HTERT RPE-1 (cell line): ENCODE measurements around the gene TESK1.
"Not testable (repeated sequence)": the region's sequence is repeated elsewhere in the genome, so short reads cannot be mapped to it uniquely, and the experiment has no call there.

Source experiments
- in situ Hi-C: fragments of 300-500 bp; cut with MboI; formaldehyde crosslinking; loops from 4 replicates; pipeline ENCODE4 v1.14.3; 2020; ENCODE audit warnings: low sequenced_read_pairs

The TESK1 gene

DNA sequence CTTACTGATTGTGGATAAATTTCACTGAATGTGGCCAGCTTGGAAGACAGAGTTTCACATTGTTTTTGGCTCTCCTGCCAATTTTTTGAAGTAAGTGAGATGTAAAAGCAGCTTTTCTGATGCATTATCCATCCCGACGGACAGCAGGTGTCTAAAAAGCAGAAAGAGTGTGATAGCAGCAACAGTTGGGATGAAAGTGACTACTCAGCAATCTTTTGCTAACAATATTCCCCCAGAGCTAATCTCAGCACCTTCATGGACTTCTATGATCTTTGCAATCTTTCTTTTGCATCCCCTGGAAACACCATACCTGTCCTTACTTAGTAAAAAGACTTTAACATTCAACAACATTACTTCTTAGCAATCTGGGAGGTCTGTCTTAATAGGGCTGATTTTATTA is 7.8 kb downstream of the TESK1 start:
- in situ Hi-C loops = no loop called here

DNA sequence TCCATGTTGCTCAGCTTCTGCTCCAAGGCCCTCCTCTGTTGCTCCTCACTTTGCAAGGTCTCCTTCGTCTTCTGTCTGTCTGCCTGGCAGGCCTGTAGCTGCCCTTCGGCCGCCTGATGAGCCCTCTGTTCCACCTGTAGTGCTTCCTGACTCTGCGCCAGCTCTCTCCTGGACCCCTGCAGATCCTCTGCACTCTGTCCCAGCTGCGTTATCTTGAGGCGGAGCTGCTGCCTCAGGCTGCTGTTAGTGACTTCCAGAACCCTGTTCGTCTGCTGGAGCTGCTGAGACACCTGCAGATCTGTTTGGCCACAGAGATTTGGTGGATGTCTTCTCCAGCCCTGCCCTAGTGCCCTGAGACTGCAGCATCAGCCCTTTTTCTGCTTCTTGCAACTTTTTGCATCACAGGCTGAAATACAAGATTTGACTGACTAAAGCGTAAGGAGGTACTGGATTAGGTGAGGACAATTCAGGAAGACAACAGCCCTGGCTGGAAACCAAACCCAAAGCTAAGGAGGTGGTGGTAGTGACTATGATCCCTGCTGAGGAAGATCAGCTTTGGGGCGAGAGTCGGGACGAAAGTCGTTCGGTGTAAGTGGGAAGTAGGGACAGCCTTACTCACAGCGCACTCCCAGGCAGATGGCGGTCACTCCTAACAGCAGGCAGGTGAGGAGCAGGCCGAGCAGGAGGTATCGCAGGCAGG is 11.1 kb downstream of the TESK1 start:
- in situ Hi-C loops = no loop called here

DNA sequence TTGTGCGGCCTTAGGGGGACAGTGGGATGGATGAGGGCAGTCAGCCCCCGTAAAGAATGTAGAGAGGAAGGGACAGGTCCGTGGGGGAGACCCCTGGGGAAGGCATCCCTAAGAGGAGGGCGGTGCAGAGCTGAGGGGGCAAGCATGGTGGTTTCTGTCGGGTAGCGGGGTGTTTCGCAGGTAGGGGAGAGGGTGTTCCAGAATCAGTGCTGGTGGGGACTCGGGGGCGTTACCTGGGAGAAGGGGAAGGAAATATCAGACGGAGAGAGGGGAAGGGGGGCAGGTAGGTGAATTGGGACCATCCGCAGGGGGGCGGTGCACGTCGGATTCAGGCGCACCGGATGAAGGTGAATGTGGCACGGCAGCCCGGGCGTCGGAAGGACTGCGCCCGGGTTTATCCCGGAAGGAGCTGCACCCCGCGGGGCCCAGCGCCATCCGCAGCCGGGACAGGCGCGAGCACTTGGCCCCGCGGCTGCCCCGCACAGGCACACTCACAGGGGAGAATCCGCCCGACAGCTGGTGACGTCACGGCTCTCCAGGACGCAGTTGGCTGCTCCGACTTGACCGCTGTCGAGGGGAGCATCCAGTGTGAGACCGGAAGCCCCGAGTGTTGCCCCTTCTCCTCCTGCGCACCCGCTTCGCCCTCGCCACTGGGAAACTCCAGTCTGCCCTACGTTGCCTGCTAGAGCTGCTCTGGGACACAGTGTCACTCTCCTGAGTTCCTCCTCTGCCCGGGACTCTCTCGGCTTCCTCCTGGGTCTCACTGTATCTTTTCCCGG is 11.8 kb downstream of the TESK1 start:
- in situ Hi-C loops = no loop called here

DNA sequence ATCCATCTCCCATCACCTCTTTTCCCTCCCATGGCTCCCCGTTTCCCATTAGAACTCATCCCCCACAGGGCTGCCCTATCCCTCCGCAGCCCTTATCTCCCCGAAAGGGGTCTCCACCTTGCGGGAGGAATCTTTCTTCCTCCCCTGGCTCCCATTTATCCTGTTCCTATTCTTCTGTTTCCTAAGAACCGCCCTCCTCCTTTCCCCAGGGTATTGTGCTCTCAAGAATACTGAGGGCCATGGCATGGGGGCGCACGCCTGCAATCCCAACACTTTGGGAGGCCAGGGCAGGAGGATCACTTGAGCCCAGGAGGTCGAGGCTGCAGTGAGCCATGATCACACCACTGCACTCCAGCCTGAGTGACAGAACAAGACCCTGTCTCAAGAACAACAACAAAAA is 12.5 kb downstream of the TESK1 start:
- in situ Hi-C loops = no loop called here

DNA sequence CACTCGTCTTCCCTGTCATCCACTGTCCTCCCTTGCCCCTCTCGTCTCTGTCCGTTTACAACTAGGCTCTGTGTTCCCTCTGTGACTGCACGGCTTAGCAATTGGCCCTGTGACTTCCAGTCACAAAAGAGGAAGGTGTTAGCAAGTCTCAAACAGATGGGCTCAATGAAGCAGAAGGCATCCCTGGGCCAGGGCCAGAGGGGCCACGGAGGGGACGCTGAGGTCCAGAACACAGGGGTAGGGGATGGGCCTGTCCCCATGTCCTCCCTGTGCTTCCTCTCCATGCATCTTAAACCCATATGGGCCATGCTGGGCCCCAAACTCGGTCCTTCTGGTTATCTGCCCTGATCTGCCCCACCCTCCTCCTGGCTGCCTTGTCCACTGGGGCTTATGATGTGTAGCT is 13.3 kb downstream of the TESK1 start, which contains the start of gene CD72:
TSS of gene CD72 (minus strand) at position 89 of the 403 bp plus-strand sequence. CDS start 110 bp downstream, outside the sequence.
- in situ Hi-C loops = no loop called here

DNA sequence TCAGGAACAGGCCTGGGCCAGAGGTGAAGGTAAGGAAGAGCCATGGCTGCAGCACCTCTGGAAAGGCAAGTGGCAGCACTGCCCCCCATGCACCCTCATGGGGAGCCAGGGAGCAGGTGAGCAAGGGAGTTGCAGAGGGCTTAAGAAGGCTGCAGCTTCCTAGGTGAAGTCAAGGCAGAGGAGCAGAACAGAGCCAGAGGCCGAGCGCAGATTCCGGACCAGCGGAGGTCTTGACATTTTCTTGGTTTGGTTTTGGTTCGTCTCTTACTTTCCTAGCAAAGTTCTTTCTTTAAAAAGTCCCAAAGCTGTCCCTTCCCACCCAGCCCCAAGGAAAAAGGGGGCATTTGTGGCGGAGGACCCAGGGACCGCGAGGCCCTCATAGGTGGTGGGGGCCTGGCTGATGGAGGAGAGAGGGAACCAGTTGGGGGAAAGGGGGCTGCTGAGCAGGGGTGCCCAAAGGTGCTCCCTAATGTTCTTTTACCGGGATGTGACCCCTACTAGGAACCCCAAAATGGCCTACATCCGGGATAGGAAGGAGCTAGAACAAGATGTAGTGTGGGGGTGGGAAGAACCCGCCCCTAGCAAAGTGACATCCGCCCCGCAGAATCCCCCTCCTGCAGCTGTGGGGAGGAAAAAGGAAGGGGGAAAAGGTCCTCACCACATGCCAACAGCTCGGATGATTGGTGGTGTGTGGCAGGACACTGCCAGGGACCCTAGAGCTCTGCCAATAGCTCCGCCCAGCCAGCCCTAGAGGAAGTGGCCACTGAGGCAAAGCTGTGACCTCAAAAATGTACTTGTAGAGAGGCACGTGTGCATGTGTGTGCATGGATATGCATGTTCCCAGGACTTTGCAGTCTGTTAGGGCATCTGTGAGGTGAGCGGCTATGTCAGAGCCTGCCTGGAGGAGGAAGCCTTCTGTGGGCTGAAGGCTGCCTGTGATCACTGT is 14.1 kb downstream of the TESK1 start:
- in situ Hi-C loops = no loop called here

DNA sequence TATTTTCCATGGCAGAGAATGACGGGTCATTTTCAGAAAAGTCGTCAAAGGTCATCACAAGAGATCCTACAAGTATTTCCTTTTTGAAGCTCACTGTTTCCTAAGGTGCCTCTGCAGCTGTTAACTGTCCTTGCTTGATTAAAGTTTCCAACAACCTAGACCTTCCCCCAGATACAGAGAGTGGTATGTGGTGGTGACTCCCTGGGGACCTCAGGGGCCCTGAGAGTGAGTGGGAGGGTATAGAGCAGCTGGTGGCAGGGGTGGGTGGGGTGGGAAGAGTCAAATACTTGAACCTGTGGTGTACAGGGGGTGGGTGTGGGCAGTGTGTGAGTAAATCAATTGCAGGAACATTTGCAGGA is 14.7 kb downstream of the TESK1 start:
- in situ Hi-C loops = no loop called here

DNA sequence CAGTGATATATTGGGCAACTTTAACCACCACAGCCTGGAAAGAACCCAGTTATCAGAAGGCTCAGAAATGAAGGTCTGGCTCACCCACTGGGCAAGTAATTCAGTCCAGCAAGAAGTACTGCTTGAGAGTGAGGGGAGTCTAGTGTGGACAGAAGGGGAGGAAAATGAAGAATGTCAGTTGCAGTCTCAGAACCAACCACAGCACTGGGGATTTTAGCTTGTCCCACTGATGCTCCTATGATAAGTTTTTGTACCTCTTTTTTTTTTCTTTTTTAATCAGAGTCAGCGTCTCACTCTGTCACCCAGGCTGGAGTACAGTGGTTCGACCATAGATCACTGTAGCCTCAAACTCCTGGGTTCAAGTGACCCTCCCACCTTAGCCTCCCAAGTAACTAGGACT is 22.5 kb downstream of the TESK1 start:
- in situ Hi-C loops = no loop called here

DNA sequence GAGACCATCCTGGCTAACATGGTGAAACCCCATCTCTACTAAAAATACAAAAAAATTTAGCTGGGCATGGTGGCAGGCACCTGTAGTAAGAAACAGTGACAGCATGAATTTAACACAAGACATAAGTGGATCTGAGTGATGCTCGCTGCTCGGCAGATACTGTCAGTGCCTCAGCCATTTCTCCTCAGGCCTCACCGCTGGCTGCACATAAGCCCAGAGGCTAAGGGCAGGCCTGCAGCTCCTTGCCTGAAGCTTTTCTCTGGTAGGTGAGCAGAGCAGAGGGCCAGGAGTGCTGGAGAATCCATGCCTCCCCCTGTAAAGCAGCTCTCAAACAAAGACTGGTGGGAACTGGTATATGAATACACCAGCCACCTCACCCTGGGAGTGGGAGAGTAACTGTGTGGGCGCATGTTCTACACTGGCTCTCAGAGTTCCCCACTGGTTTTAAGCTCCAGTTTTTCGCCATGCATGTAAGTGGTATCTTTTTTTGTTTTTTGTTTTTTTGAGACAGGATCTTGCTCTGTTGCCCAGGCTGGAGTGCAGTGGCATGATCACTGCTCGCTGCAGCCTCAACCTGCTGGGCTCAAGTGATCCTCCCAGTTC is 23.4 kb downstream of the TESK1 start:
- in situ Hi-C loops = no loop called here

DNA sequence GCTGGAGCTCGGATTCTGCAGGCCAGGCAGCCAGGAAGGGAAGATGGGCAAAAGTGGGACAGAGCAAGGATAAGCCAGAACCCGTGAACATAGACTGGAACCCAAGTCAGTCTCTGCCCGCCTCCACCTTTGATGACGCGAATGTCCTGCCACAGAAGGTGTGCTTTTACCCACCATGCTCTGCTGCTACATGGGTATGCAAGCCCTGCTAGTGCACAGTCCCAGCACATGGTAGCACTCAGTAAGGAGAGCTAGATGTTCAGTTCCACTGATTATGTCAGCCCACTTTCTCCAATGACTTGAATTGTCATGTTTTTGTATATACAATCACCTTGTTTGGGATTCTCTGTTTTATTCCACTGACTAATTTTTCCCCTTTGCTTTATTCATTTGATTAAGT is 24.5 kb downstream of the TESK1 start:
- in situ Hi-C loops = no loop called here

DNA sequence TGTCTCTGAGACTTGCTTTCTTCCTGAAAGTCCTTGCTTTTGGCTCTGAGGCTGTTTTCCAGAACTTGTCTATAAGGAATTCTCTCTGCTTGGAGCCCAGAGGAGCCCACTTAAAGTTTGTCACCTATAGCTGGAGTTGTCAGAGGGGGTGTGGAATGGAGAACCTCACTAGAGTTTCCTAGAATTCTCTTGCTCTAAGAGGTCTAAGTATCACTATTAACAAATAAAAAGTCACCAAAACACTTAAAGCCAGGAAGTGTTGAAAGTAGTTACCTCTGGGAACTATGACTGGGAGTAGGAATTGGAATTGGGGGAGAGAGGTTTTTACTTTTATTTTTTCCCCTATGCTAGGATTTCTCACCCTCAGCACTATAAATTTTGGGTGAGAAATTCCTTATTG is 30.7 kb downstream of the TESK1 start:
- in situ Hi-C loops = no loop called here

DNA sequence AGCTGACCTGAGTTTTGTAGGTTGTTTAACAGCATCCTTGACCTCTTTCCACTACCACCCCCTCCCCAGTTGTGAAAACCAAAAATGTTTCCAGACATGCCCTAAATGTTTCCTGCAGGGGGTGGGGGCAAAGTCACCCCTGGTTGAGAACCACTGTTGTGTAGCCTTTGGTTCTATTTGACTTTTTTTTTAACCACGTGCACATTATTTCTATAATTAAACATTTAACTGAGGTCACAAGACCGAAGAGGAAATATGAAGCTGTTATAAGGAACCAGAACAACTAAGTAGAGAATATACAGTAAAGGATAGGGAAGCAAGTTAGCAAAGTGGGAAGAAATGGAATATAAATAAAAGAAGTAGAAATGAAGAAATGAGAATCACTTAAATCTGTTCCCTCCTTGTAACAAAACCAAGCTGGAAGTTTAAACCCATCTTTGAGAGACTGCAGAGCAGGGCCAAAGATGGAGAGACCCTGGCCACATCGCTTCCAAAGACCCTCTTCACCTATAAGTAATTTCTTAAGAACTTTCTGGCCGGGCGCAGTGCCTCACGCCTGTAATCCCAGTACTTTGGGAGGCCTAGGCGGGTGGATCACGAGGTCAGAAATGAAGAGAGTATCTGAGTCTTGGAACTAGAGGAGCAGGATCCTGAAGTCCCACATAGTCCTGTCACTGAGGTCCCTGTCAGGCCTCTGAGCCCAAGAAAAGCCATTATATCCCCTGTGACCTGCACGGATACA is 31.2 kb downstream of the TESK1 start:
- in situ Hi-C loops = no loop called here

DNA sequence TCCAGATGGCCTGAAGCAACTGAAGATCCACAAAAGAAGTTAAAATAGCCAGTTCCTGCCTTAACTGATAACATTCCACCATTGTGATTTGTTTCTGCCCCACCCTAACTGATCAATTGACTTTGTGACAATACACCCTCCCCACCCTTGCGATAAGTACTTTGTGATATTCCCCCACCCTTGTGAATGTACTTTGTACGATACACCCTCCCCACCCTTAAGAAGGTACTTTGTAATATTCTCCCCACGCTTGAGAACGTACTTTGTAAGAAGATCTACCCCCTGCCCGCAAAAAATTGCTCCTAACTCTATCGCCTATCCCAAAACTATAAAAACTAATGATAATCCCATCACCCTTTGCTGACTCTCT is 31.8 kb downstream of the TESK1 start:
- in situ Hi-C loops = not testable (repeated sequence)

DNA sequence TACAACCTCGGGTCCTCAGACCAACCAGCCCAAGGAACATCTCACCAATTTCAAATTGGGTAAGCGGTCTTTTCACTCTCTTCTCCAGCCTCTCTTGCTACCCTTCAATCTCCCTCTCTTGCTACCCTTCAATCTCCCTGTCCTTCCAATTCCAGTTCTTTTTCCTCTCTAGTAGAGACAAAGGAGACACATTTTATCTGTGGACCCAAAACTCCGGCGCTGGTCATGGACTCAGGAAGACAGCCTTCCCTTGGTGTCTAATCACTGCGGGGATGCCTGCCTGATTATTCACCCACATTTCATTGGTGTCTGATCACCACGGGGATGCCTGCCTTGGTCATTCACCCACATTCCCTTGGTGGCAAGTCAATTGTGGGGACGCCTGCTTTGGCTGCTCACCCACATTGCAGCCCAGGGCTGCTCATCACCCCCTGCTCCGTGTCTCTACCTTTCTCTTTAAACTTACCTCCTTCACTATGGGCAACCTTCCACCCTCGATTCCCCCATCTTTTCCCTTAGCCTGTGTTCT is 32.4 kb downstream of the TESK1 start:
- in situ Hi-C loops = not testable (repeated sequence)

DNA sequence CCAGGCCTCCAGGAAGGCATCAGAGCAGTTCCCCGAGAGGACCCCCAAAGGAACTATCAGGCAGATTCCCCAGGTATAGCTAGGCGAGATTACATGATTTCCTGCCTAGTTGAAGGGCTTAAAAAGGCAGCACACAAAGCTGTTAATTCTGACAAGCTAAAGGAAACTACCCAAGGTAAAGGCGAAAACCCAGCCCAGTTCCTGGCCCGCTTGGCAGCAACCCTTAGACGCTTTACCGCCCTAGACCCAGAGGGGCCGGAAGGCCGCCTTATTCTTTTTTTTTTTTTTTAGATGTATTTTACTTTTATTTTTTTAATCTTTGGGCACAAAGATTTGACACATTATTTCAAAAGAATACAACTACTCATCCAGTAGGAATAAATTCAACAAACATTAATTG is 33.7 kb downstream of the TESK1 start:
- in situ Hi-C loops = not testable (repeated sequence)

DNA sequence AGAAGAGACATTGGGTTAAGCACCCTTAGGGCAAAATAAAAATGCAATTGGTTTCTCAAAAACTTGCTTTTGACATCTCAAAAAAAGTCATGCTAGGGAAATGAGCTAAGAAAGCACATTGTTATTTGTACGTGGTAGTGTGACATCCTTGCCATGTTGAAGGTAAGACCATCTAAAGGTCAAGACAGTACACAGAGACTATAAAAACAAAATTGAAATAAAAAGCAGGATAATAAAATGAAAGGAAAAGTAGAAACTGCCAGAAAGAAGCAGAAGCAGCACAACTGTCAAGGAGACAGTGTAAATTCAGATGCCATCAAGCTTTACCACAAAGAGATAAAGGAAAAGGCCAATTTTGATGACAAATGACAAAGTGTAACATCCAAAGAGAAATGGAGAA is 34.2 kb downstream of the TESK1 start:
- in situ Hi-C loops = not testable (repeated sequence)

DNA sequence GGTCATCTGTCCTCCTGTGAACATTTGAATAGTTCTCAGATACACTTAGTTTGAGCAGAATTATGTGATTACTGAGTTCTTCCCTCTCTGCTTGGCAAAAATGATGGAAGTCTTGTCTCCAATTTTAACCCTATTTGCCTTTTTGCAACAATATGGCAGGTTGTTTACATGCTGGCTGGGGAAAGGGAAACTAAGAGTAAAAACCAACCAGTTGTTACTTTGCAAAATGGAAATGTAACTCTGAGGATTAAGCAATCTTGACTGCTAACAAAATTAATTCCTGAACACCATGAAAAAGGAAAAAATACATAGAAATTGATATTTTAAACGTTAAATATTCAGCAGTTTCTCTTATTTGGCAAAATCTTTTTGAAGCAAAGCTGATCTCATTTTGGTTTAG is 34.6 kb downstream of the TESK1 start:
- in situ Hi-C loops = no loop called here

DNA sequence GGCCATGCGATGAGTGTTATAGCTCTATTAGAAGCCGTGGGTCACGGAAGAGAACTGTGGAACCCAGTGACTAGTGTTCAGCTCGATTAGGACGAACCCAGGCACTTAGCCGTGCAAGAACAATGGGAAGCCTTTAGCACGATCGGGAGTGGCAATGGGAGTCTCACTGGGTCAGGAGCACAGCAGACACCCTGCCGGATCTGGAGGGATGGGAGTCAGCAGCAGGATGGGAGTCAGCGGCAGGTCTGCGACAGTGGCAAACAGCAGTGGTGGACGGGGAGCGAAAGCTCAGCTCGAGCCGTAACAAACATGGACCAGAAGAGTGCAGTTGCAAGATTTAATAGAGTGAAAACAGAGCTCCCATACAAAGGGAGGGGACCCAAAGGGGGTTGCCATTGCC is 35.4 kb downstream of the TESK1 start:
- in situ Hi-C loops = not testable (repeated sequence)

DNA sequence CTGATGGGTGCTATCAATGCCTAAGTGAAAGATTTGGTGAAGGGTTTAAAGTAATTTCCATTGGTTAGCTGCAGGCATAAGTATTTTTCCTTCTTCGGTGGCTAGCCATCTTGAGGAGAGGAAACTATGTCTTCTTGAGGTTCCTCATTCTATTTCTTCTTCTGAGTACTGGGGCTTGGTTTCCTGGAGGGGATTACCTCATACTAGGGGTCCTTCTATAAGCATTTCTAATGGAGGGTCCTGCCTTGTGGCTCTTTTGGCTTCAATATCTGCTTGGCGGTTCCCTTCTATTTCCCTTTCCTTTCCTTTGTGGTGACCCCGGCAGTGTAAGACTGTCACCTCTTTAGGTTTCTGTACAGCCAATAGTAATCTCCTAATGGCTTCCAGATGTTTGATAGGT is 36.4 kb downstream of the TESK1 start:
- in situ Hi-C loops = not testable (repeated sequence)

DNA sequence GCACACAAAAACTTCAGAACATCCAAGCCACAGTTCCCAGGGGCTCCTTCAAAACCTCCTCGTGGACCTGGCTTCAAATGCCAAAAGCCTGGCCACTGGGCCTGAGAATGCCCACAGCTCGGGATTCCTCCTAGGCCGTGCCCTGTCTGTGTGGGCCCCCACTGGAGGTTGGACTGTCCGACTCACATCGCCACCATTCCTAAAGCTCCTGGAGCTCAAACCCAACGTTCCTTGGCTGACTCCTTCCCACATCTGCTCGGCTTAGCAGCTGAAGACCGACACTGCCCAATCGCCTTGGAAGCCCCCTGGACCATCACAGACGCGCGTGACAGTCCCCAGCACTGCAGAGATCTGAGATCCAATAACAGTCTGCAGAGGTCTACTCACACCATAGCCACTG is 38.0 kb downstream of the TESK1 start:
- in situ Hi-C loops = no loop called here
